GM19463 (cell line): Measurements from ENCODE around the gene BCR.

Experiments
- ATAC-seq: cut with Tn5 transposase; IDR thresholded peaks from one replicate; pipeline ENCODE4 v1.9.1; 2021; ENCODE audit warnings: mild to moderate bottlenecking, moderate library complexity; ENCODE audit not compliant: unreplicated experiment

Gene BCR

GRCh38 chr22:23242473-23243001 lies 62.2 kb downstream of the BCR start:
- ATAC-seq = no peak

GRCh38 chr22:23243006-23243573 lies 62.8 kb downstream of the BCR start:
- no peak for ATAC-seq

- no peak for ATAC-seq
These were observed 63.8 kb downstream of the BCR start for GRCh38 chr22:23243859-23244689.

- ATAC-seq = no peak
These were observed 64.4 kb downstream of the BCR start for GRCh38 chr22:23244690-23245044.

- no peak for ATAC-seq
These were observed 64.9 kb downstream of the BCR start for GRCh38 chr22:23245045-23245798.

- no peak for ATAC-seq
These were observed 65.5 kb downstream of the BCR start for GRCh38 chr22:23245799-23246136.

GRCh38 chr22:23246982-23247766 lies 66.9 kb downstream of the BCR start:
- no peak for ATAC-seq

- no peak for ATAC-seq
These were observed 68.3 kb downstream of the BCR start for GRCh38 chr22:23248583-23248982.

GRCh38 chr22:23250056-23250784 lies 69.9 kb downstream of the BCR start:
- no peak for ATAC-seq

- no peak for ATAC-seq
These were observed 70.6 kb downstream of the BCR start for GRCh38 chr22:23250785-23251363.

- no peak for ATAC-seq
These were observed 71.3 kb downstream of the BCR start for GRCh38 chr22:23251445-23252093.

- ATAC-seq = no peak
These were observed 73.3 kb downstream of the BCR start for GRCh38 chr22:23253475-23254055.

- no peak for ATAC-seq
These were observed 75.3 kb downstream of the BCR start for GRCh38 chr22:23255506-23256170.

- ATAC-seq = no peak
These were observed 76.0 kb downstream of the BCR start for GRCh38 chr22:23256171-23256932.

- ATAC-seq = no peak
These were observed 76.9 kb downstream of the BCR start for GRCh38 chr22:23256986-23257888.

GRCh38 chr22:23257889-23258825 lies 77.8 kb downstream of the BCR start:
- ATAC-seq = no peak
